ENCODE results near the gene ITGA4. TPM values are rescaled to one million over a fixed set of nuclear protein-coding genes. Genes with fewer than 3 reads are reported as not detected.

The ITGA4 gene
- total and polyA plus RNA-seq, 9 of the 15 experiments (the other 6 are each of a cell fraction or from before 2014, with no cell fraction given), result 0.06 to 0.81 (median 0.27) TPM

GRCh38 chr2:181576431-181576830 lies 119.2 kb downstream of the ITGA4 start:
- Histone ChIP-seq H2AFZ (ENCODE audit: low read depth, low read length) (no peak overlapping the region), H3K9me1 (ENCODE audit: control insufficient read depth, insufficient read depth, low read length) (no peaks in the 10 kb centered on the region), H3K4me1 (replicated peaks in 1 of 2; ENCODE audit: control insufficient read depth in 2 of 2, insufficient read depth in 2 of 2, low read length in 2 of 2) (no peaks in the 10 kb centered on the region), H3K36me3 (ENCODE audit: control insufficient read depth, insufficient read depth, low read length) (no peaks in the 10 kb centered on the region), H3K79me2 (ENCODE audit: control insufficient read depth, insufficient read depth, low read length) (no peaks in the 10 kb centered on the region), H3K27ac (ENCODE audit: extremely low read depth, low read depth, low read length) (no peak overlapping the region), H3K27me3 (ENCODE audit: control insufficient read depth in 2 of 2, insufficient read depth in 2 of 2, low read length in 2 of 2) (no peaks in the 10 kb centered on the region), H3K4me3 (no peak overlapping the region), H4K20me1 (replicated peaks; ENCODE audit: control insufficient read depth, insufficient read depth, low read length) (no peaks in the 10 kb centered on the region), H3K9me3 (replicated peaks; ENCODE audit: control insufficient read depth, insufficient read depth, low read depth, low read length) (peaks cover 1% of the 10 kb centered on the region; the same call in 1 of the 2 replicates), H3K4me2 (ENCODE audit: insufficient read depth, low read length) (no peak overlapping the region), H3K9ac (ENCODE audit: insufficient read depth in 1 of 2, low read depth in 2 of 2, low read length in 2 of 2) (no peak overlapping the region)
- WGBS (ENCODE audit: insufficient coverage, low coverage, missing lambda C conversion rate), result 2% methylated on average over 5 of the region's 5 CpGs
- CTCF ChIA-PET (ENCODE audit: low intra/inter-chr PET ratio), result no interaction called here
- POLR2A ChIA-PET, result no interaction called here
- no peak for FAIRE-seq
- BruUV-seq (replicated peaks), result no TSS peak
- TF ChIP-seq RAD21 (CRISPR knock-in tag; conservative IDR thresholded peaks at IDR 0.05 in 1 of 2, IDR thresholded peaks at IDR 0.05 in 1 of 2) (no peak), ATF4 (CRISPR knock-in tag; IDR thresholded peaks at IDR 0.05) (no peak), ZNF212 (CRISPR knock-in tag; IDR thresholded peaks at IDR 0.05) (no peak), ZNF316 (IDR thresholded peaks at IDR 0.05) (no peak), TRIM24 (IDR thresholded peaks at IDR 0.05) (no peak), ZNF184 (CRISPR knock-in tag; IDR thresholded peaks at IDR 0.05) (no peak), GATAD2A (IDR thresholded peaks at IDR 0.05) (no peak), GATAD2B (IDR thresholded peaks at IDR 0.05; ENCODE audit: borderline replicate concordance) (no peak), PTBP1 (IDR thresholded peaks at IDR 0.05; ENCODE audit: low read depth, low read length) (no peak), THRA (IDR thresholded peaks at IDR 0.05) (no peak), KHSRP (IDR thresholded peaks at IDR 0.05) (no peak), BRF1 (IDR thresholded peaks at IDR 0.05; ENCODE audit: borderline replicate concordance, extremely low read depth, insufficient read length) (no peak)
- ATAC-seq, result no peak
- no peak for DNase-seq (ENCODE audit: extremely low read depth in 1 of 4, low spot score in 3 of 4)
- intact Hi-C loops (cut with micrococcal nuclease), result no loop called here
- in situ Hi-C loops (cut with MboI), result no loop called here

Data from K562 (cell line).